Measurements from ENCODE around the gene PHF24.
"Not testable (repeated sequence)": the region's sequence is repeated elsewhere in the genome, so short reads cannot be mapped to it uniquely, and the experiment has no call there.

PHF24 gene

DNA sequence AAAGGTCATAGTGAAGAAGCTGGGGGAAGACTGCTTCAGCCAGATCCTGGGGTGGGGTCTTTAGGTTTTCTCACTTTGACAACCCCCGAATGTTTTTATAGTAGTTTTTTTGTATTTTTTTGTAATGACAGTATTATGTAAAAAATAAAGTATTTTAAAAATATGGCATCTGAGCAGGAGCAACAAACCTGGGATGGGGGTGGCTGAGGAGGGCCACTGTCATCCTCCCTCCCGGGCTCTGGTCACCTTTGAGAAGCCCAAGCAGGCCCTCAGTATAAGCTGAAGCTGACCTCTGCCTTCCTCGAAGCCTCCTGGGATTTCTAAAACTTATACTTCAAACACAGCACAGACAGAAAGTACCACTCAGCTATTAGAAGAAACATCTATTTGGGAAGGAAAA, 40.2 kb downstream of the PHF24 start:
- DNase-seq = no peak

DNA sequence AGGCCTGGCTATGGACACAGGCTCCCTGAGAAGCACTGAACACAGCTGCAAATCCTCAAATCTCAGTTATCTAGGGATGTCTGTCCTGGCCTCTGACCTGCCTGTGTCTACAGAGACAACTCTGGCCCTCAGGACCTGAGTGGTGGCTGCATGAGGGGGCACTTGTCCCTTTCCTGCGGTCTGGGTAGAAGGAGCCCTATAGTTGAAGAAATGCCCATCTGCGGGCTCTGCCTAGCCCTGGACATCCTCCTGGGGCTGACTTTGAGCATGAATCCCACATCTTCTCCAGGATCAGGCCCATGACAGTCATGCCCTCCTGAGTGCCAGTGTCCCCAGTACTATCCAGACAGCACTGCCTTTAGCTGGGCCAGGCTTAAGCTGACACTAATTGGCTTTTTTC, 41.5 kb downstream of the PHF24 start:
- DNase-seq = no peak

DNA sequence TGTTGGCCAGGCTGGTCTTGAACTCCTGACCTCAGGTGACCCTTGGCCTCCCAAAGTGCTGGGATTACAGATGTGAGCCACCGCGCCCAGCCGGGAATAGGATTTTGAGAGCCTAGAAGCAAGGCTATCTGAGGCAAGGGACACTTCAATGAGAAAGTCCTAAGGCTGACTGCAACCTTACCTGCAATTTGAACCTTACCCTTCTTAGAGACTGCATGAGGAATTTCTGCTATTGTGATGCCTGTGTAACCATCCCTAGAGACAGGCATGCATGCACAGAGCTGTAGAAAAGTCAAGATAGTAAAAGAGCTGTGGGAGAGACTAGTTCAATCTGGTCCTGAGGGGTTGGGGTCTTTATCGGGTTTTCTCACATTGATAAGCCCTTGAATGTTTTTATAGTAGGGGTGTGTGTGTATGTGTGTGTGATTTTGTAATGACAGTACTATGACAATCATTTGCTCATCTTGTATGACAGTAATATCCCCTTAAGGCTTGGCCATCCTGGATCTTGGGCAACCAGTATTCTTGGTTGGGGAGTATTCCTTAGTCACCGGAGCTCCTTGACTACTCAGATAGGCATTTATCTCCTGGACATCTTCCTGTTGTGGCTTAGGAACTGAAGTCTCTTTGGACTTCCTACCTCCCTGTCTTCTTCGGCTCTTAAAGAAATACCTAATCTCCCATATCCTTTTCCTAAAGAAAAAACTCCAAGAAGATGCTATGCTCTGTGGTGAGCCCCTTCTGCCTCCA, 42.6 kb downstream of the PHF24 start:
- DNase-seq = no peak

DNA sequence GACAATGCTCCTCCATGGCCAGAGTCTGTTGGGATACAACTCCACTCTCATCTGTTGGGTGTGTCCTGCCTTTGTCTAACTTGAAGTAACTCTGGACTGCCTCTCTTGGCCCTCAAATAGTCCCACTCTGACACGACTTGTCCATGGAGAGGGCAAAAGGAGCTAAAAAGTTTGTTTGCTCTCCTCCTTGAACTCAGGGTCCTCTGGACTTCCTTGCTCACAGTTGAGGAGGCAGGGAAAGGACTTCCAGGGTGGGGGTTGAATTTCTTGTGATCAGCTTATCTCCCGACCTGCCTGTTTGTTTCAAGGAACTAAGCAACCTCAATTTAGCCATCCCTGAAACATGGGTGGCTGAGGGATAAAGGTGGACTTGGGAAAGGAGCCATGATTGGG, 43.2 kb downstream of the PHF24 start:
- no peak for DNase-seq

GRCh38 chr9:35001803-35002502, 43.9 kb downstream of the PHF24 start:
- no peak for DNase-seq

- no peak for DNase-seq
Measured at GRCh38 chr9:35002623-35003022, 44.5 kb downstream of the PHF24 start.

DNA sequence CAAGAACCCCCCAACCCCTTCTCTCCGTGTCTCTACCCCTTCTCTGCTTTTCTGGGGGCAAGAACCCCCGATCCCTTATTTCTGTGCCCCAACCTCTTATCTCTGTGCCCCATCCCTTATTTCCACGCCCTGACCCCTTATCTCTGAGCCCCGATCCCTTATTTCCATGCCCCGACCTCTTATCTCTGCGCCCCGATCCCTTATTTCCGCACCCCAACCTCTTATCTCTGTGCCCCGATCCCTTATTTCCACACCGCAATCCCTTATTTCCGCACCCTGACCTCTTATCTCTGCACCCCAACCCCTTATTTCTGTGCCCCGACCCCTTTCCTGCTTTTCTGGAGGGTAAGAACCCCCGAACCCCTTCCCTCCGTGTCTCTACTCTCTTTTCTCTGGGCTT, 46.2 kb downstream of the PHF24 start:
- DNase-seq = not testable (repeated sequence)

GRCh38 chr9:35010351-35010958, 52.4 kb downstream of the PHF24 start:
- no peak for DNase-seq

DNA sequence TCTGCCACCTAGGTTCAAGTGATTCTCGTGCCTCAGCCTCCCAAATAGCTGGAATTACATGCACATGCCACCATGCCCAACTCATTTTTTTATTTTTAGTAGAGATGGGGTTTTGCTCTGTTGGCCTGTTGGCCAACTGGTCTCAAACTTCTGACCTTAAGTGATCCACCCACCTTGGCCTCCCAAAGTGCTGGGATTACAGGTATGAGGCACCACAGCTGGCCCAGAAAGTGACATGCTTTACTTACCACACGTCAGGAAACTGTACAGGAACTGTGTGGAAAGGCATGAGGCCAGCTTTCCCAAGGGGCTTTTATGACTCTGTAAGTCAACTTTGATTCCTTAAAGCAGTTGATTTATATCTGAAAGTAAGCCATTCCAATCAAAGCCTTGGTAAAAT, 56.4 kb downstream of the PHF24 start:
- no peak for DNase-seq

- DNase-seq = not testable (repeated sequence)
Measured at GRCh38 chr9:35023443-35023842, 65.4 kb downstream of the PHF24 start.

- no peak for DNase-seq
Measured at GRCh38 chr9:35026671-35027070, 68.6 kb downstream of the PHF24 start.

GRCh38 chr9:35027374-35027773, 69.3 kb downstream of the PHF24 start:
- DNase-seq = no peak

- DNase-seq = no peak
Measured at GRCh38 chr9:35027860-35028259, 69.8 kb downstream of the PHF24 start.

DNA sequence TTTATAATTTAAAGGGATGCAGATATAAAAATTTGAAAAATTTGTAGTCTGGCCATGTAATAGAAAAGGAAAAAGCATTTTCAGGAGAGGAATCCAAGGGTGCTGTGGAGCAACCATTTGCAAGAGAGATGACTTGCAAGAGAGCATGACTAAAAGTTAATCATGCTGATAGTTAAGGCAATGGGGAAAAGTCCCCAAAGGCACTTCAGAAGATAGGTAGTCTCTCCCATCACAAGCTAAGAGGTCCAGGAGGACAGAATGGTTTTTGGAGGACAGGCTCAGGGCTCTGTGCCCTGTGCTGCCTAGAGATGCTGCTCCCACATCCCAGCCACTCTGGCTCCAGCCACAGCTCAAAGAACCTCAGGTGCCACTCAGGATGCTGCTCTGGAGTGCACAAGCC, 70.3 kb downstream of the PHF24 start:
- DNase-seq = no peak

DNA sequence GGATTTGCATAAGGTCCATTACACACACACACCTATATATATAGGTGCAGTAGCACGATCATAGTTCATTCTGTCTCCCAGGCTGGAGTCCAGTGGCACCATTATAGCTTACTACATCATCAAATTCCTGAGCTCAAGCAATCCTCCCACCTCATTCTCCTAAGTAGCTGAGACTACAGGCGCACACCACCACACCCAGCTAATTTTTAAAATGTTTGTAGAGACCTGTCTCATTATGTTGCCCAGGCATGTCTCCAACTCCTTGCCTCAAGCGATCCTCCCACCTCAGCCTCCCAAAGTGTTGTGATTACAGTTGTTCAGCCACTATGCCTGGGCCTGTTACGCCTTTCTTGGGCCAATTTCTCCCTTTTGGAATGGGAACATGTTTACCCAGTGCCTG, 71.2 kb downstream of the PHF24 start:
- no peak for DNase-seq

- no peak for DNase-seq
Measured at GRCh38 chr9:35029852-35030251, 71.8 kb downstream of the PHF24 start.

Measured in stimulated activated naive CD4-positive, alpha-beta T cell treated with Interleukin-2 at 50 U/mL for 16 hours (primary cell).